Endothelial cell of umbilical vein (primary cell): ENCODE measurements around the gene RARRES2. TPM values are rescaled to one million over a fixed set of nuclear protein-coding genes. Genes with fewer than 3 reads are reported as not detected.

Source experiments
- BruUV-seq: library from RNA; stranded (reverse); fragments of 400-500 nt; replicated peaks from 2 replicates; lab custom pipeline; 2021; lab: Mats Ljungman, UMichigan
- CTCF ChIA-PET: fragments of 300-600, 350-600 bp; sonication (Branson Sonifier 250); formaldehyde crosslinking; loops from one replicate; lab custom pipeline; 2021; ENCODE audit warnings: antibody characterized with exemption, inconsistent platforms; lab: Charles Lee
- POLR2A ChIA-PET: fragments of 300-600, 350-600 bp; sonication (Branson Sonifier 250); formaldehyde crosslinking; loops from one replicate; lab custom pipeline; 2021; ENCODE audit warnings: antibody characterized with exemption, inconsistent platforms; lab: Charles Lee
- DNase-seq: peaks from one replicate; pipeline ENCODE4 v3.0.0-alpha.2; 2011; ENCODE audit warnings: low read depth, low spot score
- FAIRE-seq: peaks from 2 replicates; lab custom pipeline; 2011; peaks lifted over from hg19 to GRCh38; lab: Jason Lieb, UNC
- H2AFZ ChIP-seq: 2 replicates; pipeline ENCODE4 v1.6.0; 2012; ENCODE audit warnings: low read depth, low read length, control low read depth, inconsistent platforms
- H3K27ac ChIP-seq: 2 replicates; pipeline ENCODE4 v1.5.1; 2011; ENCODE audit warnings: low read depth, mild to moderate bottlenecking, control low read depth, low read length, moderate library complexity; ENCODE audit not compliant: insufficient read depth
- H3K27me3 ChIP-seq, 2 experiments: 2 replicates each; pipeline versions ENCODE4 v1.6.0 to v1.6.1; 2011; ENCODE audit warnings: low read length in 2 of 2, mixed read lengths in 1 of 2; ENCODE audit not compliant: control insufficient read depth in 2 of 2, insufficient read depth in 2 of 2
- H3K36me3 ChIP-seq, 2 experiments: 2 replicates in 1 of 2; 3 replicates in 1 of 2; pipeline ENCODE4 v1.5.1; 2011; ENCODE audit warnings: low read length in 2 of 2, mild to moderate bottlenecking in 1 of 2, moderate library complexity in 1 of 2; ENCODE audit not compliant: control insufficient read depth in 2 of 2, insufficient read depth in 2 of 2; ENCODE audit errors: extremely low read depth in 1 of 2
- H3K4me1 ChIP-seq: 3 replicates; pipeline ENCODE4 v1.5.1; 2011; ENCODE audit warnings: mild to moderate bottlenecking, low read length; ENCODE audit not compliant: control insufficient read depth, insufficient read depth; ENCODE audit errors: extremely low read depth
- H3K4me2 ChIP-seq: 2 replicates; pipeline ENCODE4 v1.6.1; 2011; ENCODE audit warnings: low read length, control low read depth, mixed read lengths; ENCODE audit not compliant: insufficient read depth
- H3K4me3 ChIP-seq, 3 experiments: fragments of 200-600 bp in 1 of 3; sonication (generic), shearing (Covaris generic) in 1 of 3; replicated peaks in 1 of 3; 2 replicates each; pipeline ENCODE4 v1.5.1; 2011 to 2016; ENCODE audit warnings: control low read depth in 3 of 3, low read length in 3 of 3, mild to moderate bottlenecking in 2 of 3, inconsistent platforms in 1 of 3, low read depth in 1 of 3, moderate library complexity in 1 of 3; ENCODE audit not compliant: insufficient read depth in 1 of 3
- H3K79me2 ChIP-seq: 2 replicates; pipeline ENCODE4 v1.6.0; 2012; ENCODE audit warnings: low read length, inconsistent platforms; ENCODE audit not compliant: control insufficient read depth, insufficient read depth
- H3K9ac ChIP-seq: replicated peaks from 2 replicates; pipeline ENCODE3; 2011; ENCODE audit warnings: low read length, control low read depth; ENCODE audit not compliant: insufficient read depth; ENCODE audit errors: extremely low read depth
- H3K9me1 ChIP-seq: replicated peaks from 3 replicates; pipeline ENCODE4 v1.6.0; 2011; ENCODE audit warnings: mild to moderate bottlenecking, low read length; ENCODE audit not compliant: control insufficient read depth, insufficient read depth; ENCODE audit errors: extremely low read depth
- H3K9me3 ChIP-seq: replicated peaks from 2 replicates; pipeline ENCODE4 v1.5.1; 2012; ENCODE audit warnings: low read length, inconsistent platforms; ENCODE audit not compliant: control insufficient read depth, insufficient read depth
- H4K20me1 ChIP-seq: replicated peaks from 2 replicates; pipeline ENCODE3; 2011; ENCODE audit warnings: mild to moderate bottlenecking, low read length; ENCODE audit not compliant: control insufficient read depth, insufficient read depth; ENCODE audit errors: extremely low read depth
- CTCF ChIP-seq, 2 donors: IDR thresholded peaks; 1 replicate in 1 of 2; 2 replicates in 1 of 2; pipeline ENCODE4 v1.5.1; 2011; ENCODE audit warnings: low read length in 2 of 2, mild to moderate bottlenecking in 2 of 2, moderate library complexity in 2 of 2, control low read depth in 1 of 2, inconsistent platforms in 1 of 2, low read depth in 1 of 2; ENCODE audit not compliant: insufficient read depth in 1 of 2; ENCODE audit errors: extremely low read depth in 1 of 2
- EZH2 ChIP-seq: IDR thresholded peaks from 2 replicates; pipeline ENCODE4 v1.6.1; 2012; ENCODE audit warnings: borderline replicate concordance, low read depth, mild to moderate bottlenecking, moderate library complexity, low read length, inconsistent platforms; ENCODE audit not compliant: severe bottlenecking
- FOS ChIP-seq: IDR thresholded peaks from 2 replicates; pipeline ENCODE4 v1.6.1; 2011; ENCODE audit warnings: mild to moderate bottlenecking, low read length, moderate library complexity, borderline replicate concordance; ENCODE audit not compliant: insufficient read depth
- GATA2 ChIP-seq: IDR thresholded peaks from 2 replicates; pipeline ENCODE4 v1.7.0; 2011; ENCODE audit warnings: low read depth, mild to moderate bottlenecking, moderate library complexity, mixed read lengths, low read length; ENCODE audit not compliant: insufficient read length, insufficient read depth
- JUN ChIP-seq: IDR thresholded peaks from 2 replicates; pipeline ENCODE4 v1.6.1; 2011; ENCODE audit warnings: borderline replicate concordance, low read depth; ENCODE audit not compliant: insufficient read length, insufficient read depth
- MAX ChIP-seq: IDR thresholded peaks from 2 replicates; pipeline ENCODE4 v1.6.1; 2011; ENCODE audit not compliant: insufficient read depth, insufficient read length
- MYC ChIP-seq: IDR thresholded peaks from one replicate; pipeline ENCODE4 v1.6.1; 2011; ENCODE audit warnings: mild to moderate bottlenecking, low read depth, low read length
- POLR2A ChIP-seq: IDR thresholded peaks from 2 replicates; pipeline ENCODE4 v1.6.1; 2012; ENCODE audit warnings: low read depth, mild to moderate bottlenecking, control low read depth, low read length
- POLR2AphosphoS5 ChIP-seq: IDR thresholded peaks from 2 replicates; pipeline ENCODE4 v1.6.1; 2012; ENCODE audit warnings: low read depth, mild to moderate bottlenecking, control low read depth, low read length, moderate library complexity; ENCODE audit not compliant: insufficient read depth
- dilution Hi-C: fragments of 300-500 bp; cut with MboI; formaldehyde crosslinking; loops from one replicate; pipeline ENCODE4 v1.15.0; 2019; ENCODE audit warnings: low sequenced_read_pairs; ENCODE audit not compliant: extremely low pct_ligation_motif_present
- intact Hi-C: fragments of 100-400 bp; cut with micrococcal nuclease; formaldehyde crosslinking; loops from one replicate; pipeline ENCODE4 v1.10.0; 2022
- polyA plus RNA-seq, 4 experiments: library from polyadenylated mRNA; depleted of rRNA in 3 of 4; stranded (reverse) in 3 of 4; unstranded in 1 of 4; fragments of >200 nt; gene quantifications; 2 replicates each; pipeline versions ENCODE4 v1.2.1 to v1.2.3, GENCODE V29; 2011 to 2012; ENCODE audit warnings: missing spikeins in 1 of 4
- total RNA-seq: library from RNA; stranded (reverse); gene quantifications from 2 replicates; pipeline ENCODE4 v1.2.3, GENCODE V29; 2021

RARRES2 gene
- total and polyA plus RNA-seq, 2 donors (not counting 3 experiments of a cell fraction or from before 2014, with no cell fraction given), result not detected

- dilution Hi-C loops, result no loop called here
These were observed 5.7 kb downstream of the RARRES2 start for GRCh38 chr7:150335774-150336112.

More at GRCh38 chr7:150335774-150336112, 5.7 kb downstream of the RARRES2 start:
- no peaks in the 10 kb centered on the region for H3K9me1 ChIP-seq
- intact Hi-C loops, result no loop called here
- ChIA-PET POLR2A (no interaction called here), CTCF (no interaction called here)
- FAIRE-seq (no peak), DNase-seq (no peak)
- BruUV-seq, result no TSS peak
- no peak overlapping the region for H3K4me3 ChIP-seq
- H3K9me3 ChIP-seq, result no peaks in the 10 kb centered on the region
- no peaks in the 10 kb centered on the region for H4K20me1 ChIP-seq
- peaks cover 4 to 7% of the 10 kb centered on the region in 2 experiments for H3K27me3 ChIP-seq
- no peaks in the 10 kb centered on the region for H3K79me2 ChIP-seq
- no peaks in the 10 kb centered on the region for H3K36me3 ChIP-seq
- no peak for TF ChIP-seq POLR2AphosphoS5
- no peak for TF ChIP-seq MAX
- TF ChIP-seq POLR2A, result no peak
- TF ChIP-seq FOS, result no peak
- no peak for TF ChIP-seq CTCF (IDR thresholded peaks at IDR 0.05; ENCODE audit: extremely low read depth in 1 of 2, insufficient read depth in 1 of 2, low read depth in 1 of 2, low read length in 2 of 2)
- TF ChIP-seq JUN, result no peak
- TF ChIP-seq GATA2, result no peak
- no peak for TF ChIP-seq EZH2
- no peak for TF ChIP-seq MYC
- no peak overlapping the region for H3K27ac ChIP-seq
- no peak overlapping the region for H2AFZ ChIP-seq
- H3K9ac ChIP-seq, result no peak overlapping the region
- no peak overlapping the region for H3K4me2 ChIP-seq
- no peaks in the 10 kb centered on the region for H3K4me1 ChIP-seq
